Measurements from ENCODE around the gene CAMK1.
A peak's percentile ranks its signal among the peaks of the same experiment; 100 is the strongest.

CAMK1 gene

DNA sequence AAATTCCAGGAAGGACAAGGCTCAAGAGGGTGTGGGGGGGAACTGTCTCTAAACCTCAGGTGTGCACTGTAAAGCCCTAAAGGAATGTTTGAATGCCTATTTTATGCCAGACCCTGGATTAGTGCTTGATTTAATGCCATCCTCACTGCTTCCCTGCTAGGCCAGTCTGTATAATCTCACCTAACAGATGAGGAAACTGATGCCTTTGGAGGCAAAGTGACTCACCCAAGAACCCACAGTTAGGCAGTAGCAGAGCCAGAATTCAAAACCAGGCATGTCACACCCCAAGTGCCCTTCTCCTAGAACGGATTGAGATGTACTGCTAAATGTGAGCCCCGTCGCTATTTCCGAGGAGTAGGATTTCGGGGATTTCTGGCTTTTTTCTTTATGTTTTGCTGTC is 7.8 kb downstream of the CAMK1 start:
- TF ChIP-seq EZH2phosphoT487 (IDR thresholded peaks at IDR 0.05; ENCODE audit: borderline replicate concordance, low read length), result no peak
- no peaks in the 10 kb centered on the region for H3K9me2 ChIP-seq (replicated peaks; ENCODE audit: control insufficient read depth, low read length)
- no peaks in the 10 kb centered on the region for H3K9me3 ChIP-seq (ENCODE audit: control insufficient read depth, insufficient read depth, low read length)
- no peaks in the 10 kb centered on the region for H4K20me1 ChIP-seq (ENCODE audit: control insufficient read depth, insufficient read depth, low read depth, low read length)
- no peaks in the 10 kb centered on the region for H3K79me2 ChIP-seq (ENCODE audit: control insufficient read depth, low read length)
- peaks cover 11% of the 10 kb centered on the region for H3K4me1 ChIP-seq (ENCODE audit: control insufficient read depth, low read length)
- no peak overlapping the region for H3K4me3 ChIP-seq (ENCODE audit: low read length)
- H3K36me3 ChIP-seq (ENCODE audit: control insufficient read depth, low read length), result peaks cover 21% of the 10 kb centered on the region
- H3K27me3 ChIP-seq (ENCODE audit: control insufficient read depth, low read length), result no peaks in the 10 kb centered on the region
- no peak overlapping the region for H3K4me2 ChIP-seq (ENCODE audit: low read length)
- H3F3A ChIP-seq (ENCODE audit: control insufficient read depth, insufficient read depth), result no peaks in the 10 kb centered on the region; the same call in 1 of the 2 replicates
- no peak overlapping the region for H3K27ac ChIP-seq (ENCODE audit: low read depth, low read length)

DNA sequence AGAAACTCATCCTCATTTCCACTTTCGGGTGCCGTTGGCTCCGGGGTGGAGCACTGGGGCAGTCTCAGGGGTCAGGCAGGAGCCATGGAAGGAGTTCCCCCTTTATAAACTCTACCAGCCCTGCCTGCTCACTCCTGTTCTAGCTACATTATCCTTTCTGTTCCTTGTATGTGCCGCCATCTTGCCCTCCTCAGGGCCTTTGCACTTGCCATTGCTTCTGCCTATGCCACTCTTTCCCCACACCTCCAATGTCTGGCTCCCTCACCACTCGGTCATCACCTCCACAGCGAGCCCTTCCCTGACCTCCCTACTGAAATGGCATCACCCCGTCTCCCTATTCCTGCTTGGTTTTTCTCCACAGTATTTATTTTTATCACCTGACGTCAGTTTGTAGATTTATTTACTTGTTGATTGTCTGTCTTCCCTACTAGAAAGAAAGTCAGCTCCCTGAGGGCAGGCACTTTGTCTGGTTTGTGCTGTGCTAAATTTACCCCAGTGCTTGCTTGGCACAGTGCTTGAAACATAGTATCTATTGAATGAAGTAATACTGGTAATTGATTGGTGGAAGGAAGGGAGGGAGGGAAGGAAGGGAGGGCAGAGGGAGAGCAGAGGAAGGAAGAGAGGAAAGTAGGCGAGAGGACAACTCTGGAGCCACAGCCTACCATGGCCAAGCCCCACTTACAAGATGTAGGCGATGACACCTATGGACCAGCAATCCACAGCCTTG is 8.8 kb downstream of the CAMK1 start:
- H3K4me3 ChIP-seq (ENCODE audit: low read length), result no peak overlapping the region
- no peaks in the 10 kb centered on the region for H3K9me3 ChIP-seq (ENCODE audit: control insufficient read depth, insufficient read depth, low read length)
- H3K27ac ChIP-seq (ENCODE audit: low read depth, low read length), result no peak overlapping the region
- H3K9me2 ChIP-seq (replicated peaks; ENCODE audit: control insufficient read depth, low read length), result no peaks in the 10 kb centered on the region
- H3K4me1 ChIP-seq (ENCODE audit: control insufficient read depth, low read length), result peaks cover 3% of the 10 kb centered on the region
- no peaks in the 10 kb centered on the region; the same call in 1 of the 2 replicates for H3F3A ChIP-seq (ENCODE audit: control insufficient read depth, insufficient read depth)
- no peaks in the 10 kb centered on the region for H4K20me1 ChIP-seq (ENCODE audit: control insufficient read depth, insufficient read depth, low read depth, low read length)
- TF ChIP-seq EZH2phosphoT487 (IDR thresholded peaks at IDR 0.05; ENCODE audit: borderline replicate concordance, low read length), result no peak
- no peak for TF ChIP-seq CTCF (IDR thresholded peaks at IDR 0.05; ENCODE audit: low read depth, low read length, poor library complexity, severe bottlenecking)
- peaks cover 31% of the 10 kb centered on the region for H3K36me3 ChIP-seq (ENCODE audit: control insufficient read depth, low read length)
- no peak overlapping the region for H3K4me2 ChIP-seq (ENCODE audit: low read length)
- no peaks in the 10 kb centered on the region for H3K27me3 ChIP-seq (ENCODE audit: control insufficient read depth, low read length)
- no peaks in the 10 kb centered on the region for H3K79me2 ChIP-seq (ENCODE audit: control insufficient read depth, low read length)

DNA sequence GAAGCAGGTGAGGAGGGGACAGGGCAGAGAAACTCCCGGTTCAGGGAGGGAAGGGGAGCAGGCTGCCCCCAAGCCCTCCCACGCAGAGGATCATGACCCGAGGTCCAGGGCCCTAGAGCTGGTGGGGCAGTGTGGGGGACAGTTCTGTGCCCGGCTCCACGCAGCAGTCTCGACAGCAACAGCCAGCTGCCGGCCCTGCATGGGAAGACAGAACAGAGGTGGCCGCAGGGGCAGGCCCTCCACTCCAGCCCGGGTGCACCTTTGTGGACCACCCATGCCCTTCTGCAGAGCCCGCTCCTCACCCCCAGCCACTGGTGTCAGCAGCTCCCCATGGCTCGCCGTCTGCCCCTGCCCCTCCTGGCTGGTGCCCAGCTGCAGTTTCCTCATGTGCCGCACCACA is 12.3 kb downstream of the CAMK1 start:
- H3K79me2 ChIP-seq (ENCODE audit: control insufficient read depth, low read length), result peaks cover 3% of the 10 kb centered on the region; the same call in 1 of the 2 replicates
- no peak overlapping the region for H3K4me3 ChIP-seq (ENCODE audit: low read length)
- H3K4me1 ChIP-seq (ENCODE audit: control insufficient read depth, low read length), result peaks cover 17% of the 10 kb centered on the region
- H3K36me3 ChIP-seq (ENCODE audit: control insufficient read depth, low read length), result peaks cover 56% of the 10 kb centered on the region
- no peaks in the 10 kb centered on the region for H3K9me2 ChIP-seq (replicated peaks; ENCODE audit: control insufficient read depth, low read length)
- no peaks in the 10 kb centered on the region for H4K20me1 ChIP-seq (ENCODE audit: control insufficient read depth, insufficient read depth, low read depth, low read length)
- no peak overlapping the region for H3K4me2 ChIP-seq (ENCODE audit: low read length)
- no peak overlapping the region for H3K27ac ChIP-seq (ENCODE audit: low read depth, low read length)
- H3K27me3 ChIP-seq (ENCODE audit: control insufficient read depth, low read length), result no peaks in the 10 kb centered on the region
- TF ChIP-seq EZH2phosphoT487 (IDR thresholded peaks at IDR 0.05; ENCODE audit: borderline replicate concordance, low read length) (no peak), CTCF (IDR thresholded peaks at IDR 0.05; ENCODE audit: low read depth, low read length, poor library complexity, severe bottlenecking) (no peak)
- peaks cover 2% of the 10 kb centered on the region; the same call in 1 of the 2 replicates for H3F3A ChIP-seq (ENCODE audit: control insufficient read depth, insufficient read depth)
- no peaks in the 10 kb centered on the region for H3K9me3 ChIP-seq (ENCODE audit: control insufficient read depth, insufficient read depth, low read length)

DNA sequence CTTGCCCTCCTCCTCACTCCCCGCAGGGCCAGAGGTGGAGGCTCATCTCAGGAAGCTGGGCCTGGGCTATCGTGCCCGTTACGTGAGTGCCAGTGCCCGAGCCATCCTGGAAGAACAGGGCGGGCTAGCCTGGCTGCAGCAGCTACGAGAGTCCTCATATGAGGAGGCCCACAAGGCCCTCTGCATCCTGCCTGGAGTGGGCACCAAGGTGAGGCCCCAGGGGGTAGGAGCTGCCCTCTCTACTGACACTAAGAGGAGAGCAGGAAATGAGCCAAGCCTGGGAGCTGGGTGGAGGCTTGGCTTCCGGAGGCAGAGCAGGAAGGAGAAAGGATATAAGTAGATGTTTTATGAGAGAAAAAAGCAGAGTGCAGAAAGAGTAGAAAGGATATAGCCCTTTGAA is 15.1 kb downstream of the CAMK1 start:
- Histone ChIP-seq H3K4me2 (ENCODE audit: low read length) (peak overlapping the region; percentile 29), H3K27me3 (ENCODE audit: control insufficient read depth, low read length) (no peaks in the 10 kb centered on the region), H3K9me3 (ENCODE audit: control insufficient read depth, insufficient read depth, low read length) (no peaks in the 10 kb centered on the region), H3K4me3 (ENCODE audit: low read length) (no peak overlapping the region), H3K9me2 (replicated peaks; ENCODE audit: control insufficient read depth, low read length) (no peaks in the 10 kb centered on the region), H4K20me1 (ENCODE audit: control insufficient read depth, insufficient read depth, low read depth, low read length) (no peaks in the 10 kb centered on the region), H3K36me3 (ENCODE audit: control insufficient read depth, low read length) (peaks cover 78% of the 10 kb centered on the region), H3F3A (ENCODE audit: control insufficient read depth, insufficient read depth) (peaks cover 10% of the 10 kb centered on the region; the same call in 1 of the 2 replicates), H3K79me2 (ENCODE audit: control insufficient read depth, low read length) (peaks cover 25% of the 10 kb centered on the region), H3K27ac (ENCODE audit: low read depth, low read length) (no peak overlapping the region), H3K4me1 (ENCODE audit: control insufficient read depth, low read length) (peaks cover 34% of the 10 kb centered on the region)
- TF ChIP-seq EZH2phosphoT487 (IDR thresholded peaks at IDR 0.05; ENCODE audit: borderline replicate concordance, low read length) (no peak), CTCF (IDR thresholded peaks at IDR 0.05; ENCODE audit: low read depth, low read length, poor library complexity, severe bottlenecking) (no peak)
